Peyer's patch (tissue), 4 donors: ENCODE measurements around the gene SCAMP1. TPM values are rescaled to one million over a fixed set of nuclear protein-coding genes. Genes with fewer than 3 reads are reported as not detected.

ENCODE experiments used
- DNase-seq, 3 donors: peaks; one replicate each; pipeline ENCODE4 v3.0.0-alpha.2; 2017 to 2019
- H3K27ac ChIP-seq, 4 donors: fragments of 200-600 bp; sonication (generic); one replicate each; pipeline ENCODE4 v1.5.1; 2016 to 2019
- H3K27me3 ChIP-seq, 2 donors: fragments of 200-600 bp; sonication (generic); one replicate each; pipeline ENCODE4 v1.5.1; 2019
- H3K36me3 ChIP-seq, 3 donors: fragments of 200-600 bp; sonication (generic); one replicate each; pipeline ENCODE4 v1.5.1; 2016 to 2019
- H3K4me1 ChIP-seq, 4 donors: fragments of 200-600 bp; sonication (generic); one replicate each; pipeline ENCODE4 v1.5.1; 2016 to 2019
- H3K4me3 ChIP-seq, 4 donors: fragments of 200-600 bp; sonication (generic); 1 replicate in 3 of 4; 2 replicates in 1 of 4; pipeline ENCODE4 v1.5.1; 2016 to 2019; ENCODE audit warnings: mild to moderate bottlenecking in 1 of 4
- H3K9me3 ChIP-seq, 4 donors: fragments of 200-600 bp; sonication (generic); one replicate each; pipeline ENCODE4 v1.5.1; 2016 to 2019; ENCODE audit warnings: mild to moderate bottlenecking in 1 of 4
- POLR2A ChIP-seq, 2 donors: fragments of 450-650 bp; IDR thresholded peaks; one replicate each; pipeline ENCODE4 v1.5.1; 2017; ENCODE audit warnings: antibody characterized with exemption in 2 of 2, mild to moderate bottlenecking in 2 of 2, moderate library complexity in 2 of 2
- total RNA-seq, 4 donors: library from RNA; depleted of rRNA; stranded (reverse); fragments of >200 nt; gene quantifications; one replicate each; pipeline ENCODE4 v1.1.0, GENCODE V29; 2016
- TF ChIP-seq, protein P1 (sequence below), 6 experiments: fragments of 450-650 bp in 4 of 6; fragments of 200-600 bp in 2 of 6; sonication (generic) in 1 of 6; IDR thresholded peaks; one replicate each; pipeline ENCODE4 v1.5.1; 2017 to 2019; ENCODE audit warnings: antibody characterized with exemption in 6 of 6, mild to moderate bottlenecking in 3 of 6, moderate library complexity in 1 of 6

SCAMP1 gene
- total RNA-seq, 4 donors from 2014 or later = 10.6 to 17.3 (median 11.5) TPM

DNA sequence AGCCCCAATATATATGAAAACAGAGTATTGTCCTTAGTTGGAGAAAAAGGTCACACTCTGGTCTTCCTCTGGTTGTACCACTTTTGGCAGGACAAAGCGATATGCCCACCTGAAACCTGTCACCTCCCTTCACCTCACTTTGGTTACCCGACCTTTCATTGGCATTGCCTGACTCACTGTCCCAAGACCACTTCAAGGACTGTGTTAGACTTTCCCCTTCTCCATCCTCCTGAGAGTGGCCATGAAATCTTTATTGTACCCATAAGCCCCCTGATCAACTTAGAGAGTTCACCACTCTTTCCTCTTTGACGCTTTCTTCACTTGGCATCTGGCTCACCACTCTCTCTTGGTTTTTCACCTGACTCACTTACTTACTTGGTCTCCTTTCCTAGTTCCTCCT, 33.5 kb upstream of the SCAMP1 start:
- no peaks in the 10 kb centered on the region for H3K4me1 ChIP-seq

DNA sequence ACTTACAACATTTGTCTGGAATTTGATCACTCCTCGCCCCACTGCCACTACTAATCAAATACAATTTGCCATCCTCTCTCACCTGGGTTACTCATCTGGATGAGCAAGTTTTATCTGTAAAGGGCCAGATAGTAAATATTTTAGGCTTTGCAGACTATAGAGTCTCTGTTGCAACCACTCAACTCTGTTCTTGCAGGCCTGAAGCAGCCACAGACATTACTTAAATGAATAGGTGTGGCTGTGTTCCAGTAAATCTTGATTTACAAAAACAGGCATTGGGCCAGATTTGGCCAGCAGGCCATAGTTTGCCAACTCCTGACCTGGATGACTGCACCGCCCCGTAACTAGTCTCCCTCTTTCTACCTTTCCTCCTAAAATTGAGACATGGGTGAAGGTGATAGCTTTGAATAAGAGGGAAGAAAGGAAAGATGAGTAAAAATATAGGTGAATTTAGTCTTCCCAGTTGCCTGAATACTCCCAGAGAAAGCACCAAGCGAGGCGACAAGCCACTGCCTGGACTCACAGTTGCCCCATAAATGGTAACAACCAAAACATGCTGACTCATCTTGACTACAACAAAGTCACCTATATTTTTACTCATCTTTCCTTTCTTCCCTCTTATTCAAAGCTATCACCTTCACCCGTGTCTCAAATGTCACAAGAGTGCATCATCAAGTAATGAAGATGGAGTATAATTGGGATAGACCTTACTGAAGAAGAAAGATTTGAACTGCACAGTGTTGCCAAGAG, 32.5 kb upstream of the SCAMP1 start:
- Histone ChIP-seq H3K36me3 (no peaks in the 10 kb centered on the region), H3K27me3 (no peaks in the 10 kb centered on the region), H3K27ac (no peak overlapping the region), H3K4me1 (no peaks in the 10 kb centered on the region), H3K9me3 (no peaks in the 10 kb centered on the region), H3K4me3 (no peak overlapping the region)
- DNase-seq = no peak
- TF ChIP-seq POLR2A (IDR thresholded peaks at IDR 0.05) = no peak
- TF ChIP-seq, protein P1, sequence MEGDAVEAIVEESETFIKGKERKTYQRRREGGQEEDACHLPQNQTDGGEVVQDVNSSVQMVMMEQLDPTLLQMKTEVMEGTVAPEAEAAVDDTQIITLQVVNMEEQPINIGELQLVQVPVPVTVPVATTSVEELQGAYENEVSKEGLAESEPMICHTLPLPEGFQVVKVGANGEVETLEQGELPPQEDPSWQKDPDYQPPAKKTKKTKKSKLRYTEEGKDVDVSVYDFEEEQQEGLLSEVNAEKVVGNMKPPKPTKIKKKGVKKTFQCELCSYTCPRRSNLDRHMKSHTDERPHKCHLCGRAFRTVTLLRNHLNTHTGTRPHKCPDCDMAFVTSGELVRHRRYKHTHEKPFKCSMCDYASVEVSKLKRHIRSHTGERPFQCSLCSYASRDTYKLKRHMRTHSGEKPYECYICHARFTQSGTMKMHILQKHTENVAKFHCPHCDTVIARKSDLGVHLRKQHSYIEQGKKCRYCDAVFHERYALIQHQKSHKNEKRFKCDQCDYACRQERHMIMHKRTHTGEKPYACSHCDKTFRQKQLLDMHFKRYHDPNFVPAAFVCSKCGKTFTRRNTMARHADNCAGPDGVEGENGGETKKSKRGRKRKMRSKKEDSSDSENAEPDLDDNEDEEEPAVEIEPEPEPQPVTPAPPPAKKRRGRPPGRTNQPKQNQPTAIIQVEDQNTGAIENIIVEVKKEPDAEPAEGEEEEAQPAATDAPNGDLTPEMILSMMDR (IDR thresholded peaks at IDR 0.05) = no peak

More for the DNA sequence above, 33.5 kb upstream of the SCAMP1 start:
- H3K36me3 ChIP-seq = no peaks in the 10 kb centered on the region
- no peaks in the 10 kb centered on the region for H3K9me3 ChIP-seq
- no peak for TF ChIP-seq POLR2A (IDR thresholded peaks at IDR 0.05)
- TF ChIP-seq, protein P1 (IDR thresholded peaks at IDR 0.05) = no peak
- no peak overlapping the region for H3K4me3 ChIP-seq
- no peak for DNase-seq
- H3K27ac ChIP-seq = no peak overlapping the region
- H3K27me3 ChIP-seq = no peaks in the 10 kb centered on the region

DNA sequence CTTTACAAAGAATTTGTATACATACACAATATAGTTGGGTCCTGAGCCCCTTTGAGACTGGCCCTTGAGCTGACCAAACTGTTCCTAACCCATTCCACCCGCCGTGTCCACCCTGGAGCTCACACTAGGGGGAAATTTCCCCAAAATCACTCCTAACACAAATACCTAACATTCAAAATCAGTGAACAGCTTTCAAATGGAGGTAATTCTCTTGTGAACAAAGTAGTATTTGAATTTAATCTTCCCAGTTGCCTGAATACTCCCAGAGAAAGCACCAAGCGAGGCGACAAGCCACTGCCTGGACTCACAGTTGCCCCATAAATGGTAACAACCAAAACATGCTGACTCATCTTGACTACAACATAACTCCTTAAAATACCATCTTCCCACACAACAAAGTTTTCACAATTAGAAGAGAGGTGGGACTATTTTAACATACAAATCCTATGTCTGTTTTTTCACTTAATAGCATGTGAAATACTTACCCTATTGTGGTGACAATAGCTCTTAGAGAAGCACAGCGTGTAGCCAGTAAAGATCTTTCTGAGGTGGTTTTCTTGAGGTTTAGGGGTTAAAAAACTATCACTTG, 31.7 kb upstream of the SCAMP1 start:
- H3K36me3 ChIP-seq = no peaks in the 10 kb centered on the region
- no peaks in the 10 kb centered on the region for H3K27me3 ChIP-seq
- TF ChIP-seq, protein P1 (IDR thresholded peaks at IDR 0.05) = no peak
- TF ChIP-seq POLR2A (IDR thresholded peaks at IDR 0.05) = no peak
- H3K27ac ChIP-seq = no peak overlapping the region
- H3K9me3 ChIP-seq = no peaks in the 10 kb centered on the region
- no peaks in the 10 kb centered on the region for H3K4me1 ChIP-seq
- no peak overlapping the region for H3K4me3 ChIP-seq
- DNase-seq = no peak

DNA sequence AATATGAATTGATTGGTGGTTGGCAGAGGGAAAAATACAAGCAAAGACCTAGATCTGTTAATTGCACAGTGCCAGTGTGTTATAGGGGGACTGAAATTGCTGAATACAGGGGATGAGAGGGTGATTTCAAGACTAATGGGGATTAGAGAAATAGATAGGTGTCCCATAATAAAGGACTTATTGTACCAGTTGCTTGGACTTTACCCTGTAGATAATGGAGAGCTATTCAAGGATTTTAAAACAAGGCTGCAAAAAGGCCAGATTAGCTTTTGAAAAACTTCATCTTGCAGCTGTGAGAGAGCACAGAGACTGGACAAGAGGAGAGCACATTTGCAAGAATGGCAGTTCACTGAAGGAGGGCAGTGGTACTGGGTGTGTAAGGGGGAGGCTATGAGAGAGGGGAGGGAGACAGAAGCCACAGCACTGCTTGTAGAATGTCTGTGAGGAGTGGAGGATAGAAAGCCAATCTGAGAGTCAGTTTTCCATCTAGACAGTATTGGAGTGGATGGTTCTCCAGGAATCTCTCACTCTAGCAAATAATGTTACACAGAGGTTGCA, 28.8 kb upstream of the SCAMP1 start:
- H3K27ac ChIP-seq = no peak overlapping the region
- no peak for DNase-seq
- H3K4me1 ChIP-seq = no peaks in the 10 kb centered on the region
- TF ChIP-seq, protein P1 (IDR thresholded peaks at IDR 0.05) = no peak
- no peak for TF ChIP-seq POLR2A (IDR thresholded peaks at IDR 0.05)
- no peak overlapping the region for H3K4me3 ChIP-seq
- no peaks in the 10 kb centered on the region for H3K36me3 ChIP-seq
- no peaks in the 10 kb centered on the region for H3K9me3 ChIP-seq
- H3K27me3 ChIP-seq = no peaks in the 10 kb centered on the region

DNA sequence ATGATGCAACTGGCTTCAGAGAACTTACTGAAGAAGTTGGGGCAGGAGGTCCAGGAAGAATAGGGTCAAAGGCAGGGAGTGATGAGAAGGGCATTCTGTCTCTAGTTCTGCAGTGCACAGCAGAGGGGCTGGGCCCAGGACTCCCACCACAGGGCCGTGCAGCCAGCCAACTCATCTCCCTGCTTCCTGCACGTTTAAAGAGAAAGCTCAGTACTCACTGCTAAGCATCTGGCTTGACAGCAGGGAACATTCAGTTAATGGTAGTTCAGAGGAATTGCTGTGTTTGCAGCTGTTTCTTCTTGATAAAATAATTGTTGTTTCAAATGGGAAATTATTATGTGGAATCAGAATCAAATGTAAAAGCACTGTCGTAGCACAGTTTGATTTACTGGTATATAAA, 25.6 kb upstream of the SCAMP1 start:
- Histone ChIP-seq H3K36me3 (no peaks in the 10 kb centered on the region), H3K27ac (no peak overlapping the region), H3K4me1 (no peaks in the 10 kb centered on the region), H3K27me3 (no peaks in the 10 kb centered on the region), H3K4me3 (no peak overlapping the region), H3K9me3 (no peaks in the 10 kb centered on the region)
- TF ChIP-seq, protein P1 (IDR thresholded peaks at IDR 0.05) = no peak
- TF ChIP-seq POLR2A (IDR thresholded peaks at IDR 0.05) = no peak
- no peak for DNase-seq
